ACHN (cell line): ENCODE data around the gene DNAAF6.
"Not testable (repeated sequence)": the region's sequence is repeated elsewhere in the genome, so short reads cannot be mapped to it uniquely, and the experiment has no call there.

Source experiments
- DNase-seq: peaks from one replicate; pipeline ENCODE4 v3.0.0-alpha.2; 2015
- in situ Hi-C: cut with HindIII; loops from 2 replicates; pipeline ENCODE4 v1.10.0; 2017; ENCODE audit warnings: low sequenced_read_pairs, low pct_ligation_motif_present, low pct_unique_long_range_greater_than_20kb

DNAAF6 gene

DNA sequence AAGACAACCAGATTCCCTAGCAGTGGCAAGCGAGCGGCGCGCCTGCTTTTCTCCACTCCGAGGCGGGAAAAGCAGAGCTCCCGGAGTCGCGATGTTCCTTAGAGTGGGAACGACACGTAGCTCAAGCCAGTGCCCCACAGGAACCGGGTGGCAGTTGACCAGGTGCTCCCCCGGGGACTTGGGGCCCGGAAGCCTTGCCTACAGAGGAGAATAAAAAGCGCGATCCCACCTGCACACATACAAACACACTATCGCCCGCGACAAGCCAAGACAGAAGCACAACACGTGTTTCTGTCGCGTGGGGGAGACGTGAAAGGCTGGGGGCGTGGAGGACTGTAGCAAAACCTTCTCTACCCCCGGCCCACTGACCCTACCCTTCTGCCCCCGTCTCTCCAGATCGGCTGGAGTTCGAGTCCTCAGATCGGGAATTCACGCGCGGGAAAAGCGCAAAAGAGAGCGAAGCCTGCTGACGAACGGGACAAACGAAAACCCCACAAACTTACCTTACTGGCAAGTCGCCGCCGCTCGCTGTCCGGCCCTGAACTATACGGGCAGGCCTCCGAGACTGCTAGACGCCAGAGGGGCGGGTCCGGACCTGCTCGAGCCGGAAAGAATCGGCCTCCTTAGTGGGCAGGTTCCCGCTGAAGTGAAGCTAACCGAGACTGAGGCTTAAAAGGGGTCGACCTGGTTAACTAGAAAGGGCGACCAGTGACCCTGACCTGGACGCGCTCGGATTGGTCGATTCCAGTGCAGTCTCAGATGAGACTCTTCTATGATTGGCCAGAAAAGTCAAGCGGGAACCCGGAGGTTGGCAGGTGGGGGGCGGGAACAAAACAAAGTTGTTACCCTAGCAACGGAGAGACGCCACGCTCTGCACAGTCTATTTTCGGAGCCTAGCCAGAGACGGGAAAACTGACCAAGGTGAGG, at the start of gene DNAAF6, which contains the start of gene NUP62CL:
Gene DNAAF6, plus strand, starts transcription at position 842 of the 927 bp plus-strand sequence. CDS start 6,265 bp downstream, outside the sequence.
Gene NUP62CL, minus strand, starts transcription at position 664 of the 927 bp plus-strand sequence. CDS start 31,287 bp downstream, outside the sequence.
- in situ Hi-C loops, result no loop called here
- DNase-seq, result peak; percentile 72

DNA sequence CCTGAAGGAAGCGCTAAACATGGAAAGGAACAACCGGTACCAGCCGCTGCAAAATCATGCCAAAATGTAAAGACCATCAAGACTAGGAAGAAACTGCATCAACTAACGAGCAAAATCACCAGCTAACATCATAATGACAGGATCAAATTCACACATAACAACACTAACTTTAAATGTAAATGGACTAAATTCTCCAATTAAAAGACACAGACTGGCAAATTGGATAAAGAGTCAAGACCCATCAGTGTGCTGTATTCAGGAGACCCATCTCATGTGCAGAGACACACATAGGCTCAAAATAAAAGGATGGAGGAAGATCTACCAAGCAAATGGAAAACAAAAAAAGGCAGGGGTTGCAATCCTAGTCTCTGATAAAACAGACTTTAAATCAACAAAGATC, 48.8 kb upstream of the DNAAF6 start:
- in situ Hi-C loops, result not testable (repeated sequence)

DNA sequence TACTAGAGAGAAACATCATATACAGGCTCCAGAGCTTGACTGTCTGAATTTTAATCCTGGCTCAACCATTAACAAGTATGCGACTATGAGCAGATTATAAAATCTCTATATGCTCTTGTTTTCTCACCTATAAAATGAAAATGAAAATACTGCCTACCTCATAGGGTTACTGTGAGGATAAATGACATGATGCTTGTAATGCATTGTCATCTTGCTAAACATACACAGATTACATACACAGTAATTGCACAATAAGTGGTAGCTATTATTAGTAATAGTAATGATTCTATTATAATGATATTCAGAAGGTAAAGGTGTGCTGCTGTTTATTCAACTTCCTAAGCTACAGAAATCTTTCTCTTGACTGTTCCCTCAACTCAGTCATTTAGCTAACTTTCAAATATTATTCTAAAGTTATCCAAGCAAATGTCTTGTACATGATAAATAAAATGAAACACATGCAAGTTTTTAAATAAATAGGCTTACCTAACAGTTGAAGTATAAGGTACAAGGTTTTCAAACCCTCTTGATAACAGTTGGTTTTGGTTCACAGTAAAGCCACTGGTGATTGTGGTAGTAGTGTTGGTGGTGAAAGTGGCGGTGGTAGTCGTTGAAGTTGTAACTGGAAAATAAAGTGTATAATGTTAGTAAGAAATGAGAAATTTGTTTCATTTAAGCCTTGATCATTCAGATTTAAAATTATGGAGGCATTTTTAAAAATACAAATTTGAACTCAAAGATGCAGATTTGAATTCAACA, 39.1 kb upstream of the DNAAF6 start:
- in situ Hi-C loops, result no loop called here
- no peak for DNase-seq

More for the DNA sequence above, 48.8 kb upstream of the DNAAF6 start:
- DNase-seq, result not testable (repeated sequence)

DNA sequence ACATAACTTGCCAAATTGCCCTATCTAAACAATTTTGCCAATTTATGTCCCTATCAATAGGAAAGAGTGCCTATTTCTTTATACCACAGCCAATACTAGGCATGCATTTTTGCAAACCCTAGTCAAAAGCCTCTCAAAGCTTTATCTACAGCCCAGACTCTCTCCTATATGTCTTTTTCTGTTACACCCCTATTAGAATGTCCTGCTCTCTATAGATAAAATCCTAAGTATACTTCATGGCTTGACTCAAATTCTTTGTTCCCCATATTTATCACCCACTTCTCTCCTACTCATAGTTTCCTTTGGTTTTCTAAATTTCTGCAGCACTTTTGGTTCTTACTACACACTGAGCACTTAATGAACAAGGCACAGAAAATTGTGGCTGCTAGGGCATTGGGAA, 38.2 kb upstream of the DNAAF6 start:
- in situ Hi-C loops, result no loop called here
- no peak for DNase-seq

DNA sequence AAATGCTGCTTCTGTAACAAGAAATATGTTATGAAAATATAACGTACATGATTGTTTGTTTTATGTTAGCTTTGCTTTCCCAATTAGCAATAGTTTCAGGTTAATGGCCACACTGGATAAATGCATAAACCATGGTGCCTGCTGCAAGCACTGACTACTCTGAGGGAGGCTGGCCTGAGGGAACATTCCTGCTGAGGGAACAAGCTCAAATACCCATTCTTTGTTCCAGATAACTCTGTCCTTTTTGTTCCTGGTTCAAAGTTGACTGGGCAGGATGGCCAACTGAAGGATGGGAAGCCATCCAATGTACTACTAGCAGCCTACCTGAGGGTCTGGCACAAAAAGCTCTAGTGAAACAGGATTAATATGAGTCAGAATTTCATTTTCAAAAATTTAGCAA, 37.7 kb upstream of the DNAAF6 start:
- in situ Hi-C loops, result no loop called here
- DNase-seq, result no peak

DNA sequence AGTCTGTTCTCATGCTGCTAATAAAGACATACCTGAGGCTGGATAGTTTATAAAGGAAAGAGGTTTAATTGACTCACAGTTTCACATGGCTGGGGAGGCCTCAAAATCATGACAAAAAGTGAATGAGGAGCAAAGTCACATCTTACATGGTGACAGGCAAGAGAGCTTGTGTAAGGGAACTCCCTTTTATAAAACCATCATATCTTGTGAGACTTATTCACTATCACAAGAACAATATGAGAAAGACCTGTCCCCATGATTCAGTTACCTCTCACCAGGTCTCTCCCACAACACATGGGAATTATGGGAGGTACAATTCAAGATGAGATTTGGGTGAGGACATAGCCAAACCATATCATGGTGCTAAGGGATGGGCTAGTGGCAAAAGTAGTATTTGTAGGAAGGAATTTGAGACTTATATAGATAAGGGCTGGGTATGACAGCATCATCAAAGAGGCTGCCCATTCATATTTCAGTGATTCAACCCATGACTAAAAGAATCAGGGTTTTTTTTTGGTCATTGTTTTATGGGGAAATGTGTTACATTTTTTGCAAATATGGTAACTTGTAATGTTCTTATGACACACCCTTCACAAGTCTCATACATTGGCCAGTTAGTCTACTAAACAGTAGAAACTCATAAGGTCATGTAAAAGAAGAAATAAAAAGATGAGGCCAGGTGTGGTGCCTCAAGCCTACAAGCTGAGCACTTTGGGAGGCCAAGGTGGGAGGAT, 34.9 kb upstream of the DNAAF6 start:
- DNase-seq, result no peak
- in situ Hi-C loops, result no loop called here

DNA sequence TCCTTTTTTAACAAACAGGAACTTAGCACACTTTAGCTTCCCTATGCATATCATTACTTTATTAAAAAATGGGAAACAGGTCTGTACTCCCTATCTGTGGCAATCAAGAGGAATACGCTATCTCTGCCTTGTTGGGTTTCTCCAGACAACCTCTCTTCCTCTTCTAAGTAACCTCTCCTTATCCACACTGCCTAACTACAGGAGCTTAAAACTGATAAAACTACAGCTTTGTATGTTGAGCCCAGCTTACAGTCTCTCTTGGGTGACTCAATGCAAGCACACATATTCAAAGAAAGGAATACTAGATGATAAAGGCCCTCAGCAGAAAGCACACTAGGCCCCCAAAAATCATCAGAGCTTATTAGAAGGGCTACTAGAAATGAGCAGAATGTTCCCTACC, 9.1 kb upstream of the DNAAF6 start:
- in situ Hi-C loops, result no loop called here
- DNase-seq, result no peak

DNA sequence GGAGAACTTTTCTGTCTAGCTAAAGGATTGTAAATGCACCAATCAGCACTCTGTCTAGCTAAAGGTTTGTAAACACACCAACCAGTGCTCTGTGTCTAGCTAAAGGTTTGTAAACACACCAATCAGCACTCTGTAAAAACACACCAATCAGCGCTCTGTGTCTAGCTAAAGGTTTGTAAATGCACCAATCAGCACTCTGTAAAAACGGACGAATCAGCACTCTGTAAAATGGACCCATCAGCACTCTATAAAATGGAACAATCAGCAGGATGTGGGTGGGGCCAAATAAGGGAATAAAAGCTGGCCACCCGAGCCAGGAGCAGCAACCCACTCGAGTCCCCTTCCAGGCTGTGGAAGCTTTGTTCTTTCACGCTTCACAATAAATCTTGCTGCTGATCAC, 8.3 kb upstream of the DNAAF6 start:
- in situ Hi-C loops, DNase-seq: not testable (repeated sequence)

DNA sequence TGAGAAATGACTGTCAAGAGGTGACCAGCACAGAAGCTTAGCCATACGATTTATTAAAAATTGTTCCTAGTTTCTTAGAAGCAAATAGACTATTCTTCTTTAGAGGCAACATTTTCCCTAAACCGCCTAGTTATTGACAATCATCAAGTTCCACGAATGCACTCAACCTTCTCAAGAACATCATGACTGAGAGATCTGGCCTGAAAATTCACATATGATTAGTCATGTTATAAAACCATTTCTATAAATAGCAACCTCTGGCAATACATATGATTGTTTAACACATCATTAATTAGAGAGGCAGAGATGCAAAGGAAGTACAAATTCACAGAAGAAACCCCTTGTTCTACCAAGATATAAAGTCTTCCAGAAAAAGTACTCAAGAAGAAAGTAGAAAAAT, 6.9 kb upstream of the DNAAF6 start:
- peak; percentile 2 for DNase-seq
- in situ Hi-C loops, result no loop called here

DNA sequence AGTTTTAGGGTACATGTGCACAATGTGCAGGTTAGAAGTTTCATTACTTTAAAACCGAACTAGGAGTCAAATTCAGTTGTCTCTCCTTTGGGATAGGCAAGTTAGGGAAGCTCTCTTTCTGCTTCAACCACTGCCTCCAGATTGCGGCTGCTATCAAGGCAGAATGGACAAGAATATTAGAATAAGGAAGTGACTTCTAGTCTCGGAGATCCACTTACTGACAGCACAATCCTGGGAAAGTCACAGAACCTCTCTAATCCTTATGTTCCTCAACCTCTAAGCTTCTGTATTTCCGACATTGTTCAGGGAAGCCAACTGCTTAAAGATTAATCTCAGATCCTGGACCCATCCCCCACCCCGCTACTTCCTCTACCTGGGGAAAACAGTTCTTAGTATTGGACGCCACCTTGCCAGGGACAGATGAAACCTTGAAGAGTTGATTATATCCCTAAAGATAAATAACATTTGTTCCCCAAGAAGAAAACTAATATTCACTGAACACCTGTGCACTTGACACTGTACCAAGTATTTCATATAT, 2.3 kb upstream of the DNAAF6 start:
- DNase-seq, result peak; percentile 24
- in situ Hi-C loops, result no loop called here

DNA sequence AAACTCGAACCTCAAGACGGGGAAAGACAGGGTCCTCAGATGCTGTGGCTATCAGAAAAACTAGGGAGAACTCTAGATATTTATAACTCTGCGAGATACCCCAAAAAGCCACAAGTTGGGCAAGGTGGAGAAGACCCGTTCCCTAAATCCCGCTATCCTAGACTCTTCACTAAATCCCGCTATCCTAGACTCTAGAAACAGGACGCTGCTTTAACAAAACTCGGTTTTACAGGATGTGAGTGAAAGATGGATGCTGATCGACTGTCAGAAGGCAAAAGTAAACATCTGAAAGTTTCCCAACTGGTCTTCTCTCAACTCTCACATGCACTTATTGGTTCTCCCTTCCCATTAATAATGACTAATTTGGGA, 270 bp downstream of the DNAAF6 start:
- in situ Hi-C loops, result no loop called here
- DNase-seq, result no peak

DNA sequence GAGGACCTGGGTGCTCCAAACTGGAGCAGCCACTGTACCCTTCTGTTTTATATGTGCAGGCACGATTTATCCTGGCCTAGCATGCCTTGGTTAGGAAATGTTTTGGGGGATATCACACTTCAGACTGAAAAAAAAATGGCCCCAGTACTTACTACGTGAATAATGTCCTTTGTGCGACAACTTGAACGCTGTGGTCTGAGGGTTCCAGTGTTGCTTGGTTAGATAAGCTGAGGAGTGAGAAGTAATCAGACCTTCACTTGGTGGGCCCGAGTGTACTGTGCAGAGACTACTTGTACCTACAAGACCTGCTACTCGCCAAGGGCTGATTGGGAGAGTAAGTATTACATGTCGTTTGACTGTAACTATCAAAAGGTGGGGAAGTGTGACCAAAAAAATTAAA, 678 bp downstream of the DNAAF6 start:
- in situ Hi-C loops, result no loop called here
- no peak for DNase-seq

DNA sequence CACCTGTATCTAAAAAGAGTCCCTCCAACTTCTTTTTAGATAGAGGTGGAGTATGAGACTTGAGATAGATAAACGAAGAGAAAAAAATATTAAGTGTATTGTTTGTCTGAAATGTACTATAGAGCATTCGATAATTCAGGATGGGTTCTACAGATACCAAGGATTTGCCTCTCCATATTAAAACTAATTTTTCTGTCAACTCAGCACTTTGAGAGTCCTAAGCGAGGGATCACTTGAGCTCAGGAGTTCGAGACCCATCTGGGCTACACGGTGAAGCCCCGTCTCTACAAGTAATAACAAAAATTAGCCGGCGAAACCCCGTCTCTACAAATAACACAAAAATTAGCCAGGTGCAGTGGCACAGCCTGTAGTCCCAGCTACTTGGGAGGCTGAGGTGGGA, 1.5 kb downstream of the DNAAF6 start:
- no peak for DNase-seq
- in situ Hi-C loops, result no loop called here

DNA sequence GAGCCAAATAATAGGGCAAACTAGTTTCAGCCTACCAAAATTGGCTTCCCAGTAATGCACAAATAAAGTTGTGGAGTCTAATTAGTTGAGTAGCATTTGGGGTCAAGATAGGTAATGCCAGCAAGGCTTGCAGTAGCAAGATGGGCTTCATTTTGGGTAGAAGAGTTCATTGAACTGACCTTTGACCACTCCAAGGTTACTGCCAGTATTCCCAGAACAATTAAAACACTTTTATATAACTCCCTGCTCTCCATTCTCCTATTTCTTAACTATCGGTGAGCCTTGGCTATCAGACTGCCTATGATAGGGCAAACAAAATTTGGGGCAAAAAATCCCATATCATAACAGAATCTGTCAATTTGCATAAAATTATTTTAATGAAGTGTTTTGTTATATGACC, 7.1 kb downstream of the DNAAF6 start:
- in situ Hi-C loops, result no loop called here
- no peak for DNase-seq

DNA sequence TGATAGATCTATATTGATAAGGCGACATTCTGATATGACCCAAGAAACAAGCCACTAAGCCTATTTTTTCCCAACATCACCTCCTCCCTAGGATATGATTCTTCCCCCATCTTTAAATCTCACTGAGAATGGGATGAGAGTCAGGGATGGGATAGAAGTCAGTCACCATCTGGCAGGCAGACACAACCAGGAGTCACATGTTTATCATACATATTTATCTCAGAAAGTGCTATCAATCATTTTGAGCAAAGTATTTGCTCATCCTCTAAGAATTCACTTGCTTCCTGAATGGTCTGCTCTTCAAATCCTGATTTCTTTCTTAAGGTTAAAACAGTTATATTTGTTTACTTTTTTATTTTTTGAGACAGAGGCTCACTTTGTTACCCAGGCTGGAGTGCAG, 20.3 kb downstream of the DNAAF6 start:
- DNase-seq, result no peak
- in situ Hi-C loops, result no loop called here

DNA sequence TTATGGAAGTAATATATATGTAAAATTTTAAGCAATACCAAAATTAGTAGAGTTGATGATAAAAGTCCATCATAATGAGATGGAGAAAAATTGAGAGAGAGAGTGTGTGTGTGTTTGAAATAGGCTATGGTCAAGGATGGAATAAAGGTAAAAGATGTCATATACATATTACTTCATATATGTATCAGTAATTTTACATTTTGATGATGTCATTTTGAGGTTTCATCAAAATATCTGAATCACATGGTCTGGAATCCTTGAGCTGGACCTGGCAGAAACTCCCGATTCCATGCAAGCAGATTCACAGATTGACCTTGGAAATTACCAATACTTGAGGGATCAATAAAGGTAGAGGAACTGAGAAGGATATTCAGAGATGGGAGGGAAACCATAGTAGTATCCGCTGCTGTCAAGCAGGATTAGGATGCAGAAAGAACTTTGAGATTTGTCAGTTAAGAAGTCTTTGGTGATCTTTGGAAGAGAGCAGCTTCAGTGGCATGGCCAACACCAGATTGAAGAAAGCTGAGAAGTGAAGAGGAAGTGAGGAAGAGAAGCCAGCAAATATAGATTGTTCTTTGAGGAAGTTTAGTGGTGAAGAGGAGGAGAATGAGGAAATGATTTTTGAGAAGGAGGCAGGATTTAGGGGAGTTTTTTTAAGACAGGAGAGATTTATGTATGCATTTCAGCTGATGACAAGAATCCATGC, 21.5 kb downstream of the DNAAF6 start:
- DNase-seq, result no peak
- in situ Hi-C loops, result no loop called here

DNA sequence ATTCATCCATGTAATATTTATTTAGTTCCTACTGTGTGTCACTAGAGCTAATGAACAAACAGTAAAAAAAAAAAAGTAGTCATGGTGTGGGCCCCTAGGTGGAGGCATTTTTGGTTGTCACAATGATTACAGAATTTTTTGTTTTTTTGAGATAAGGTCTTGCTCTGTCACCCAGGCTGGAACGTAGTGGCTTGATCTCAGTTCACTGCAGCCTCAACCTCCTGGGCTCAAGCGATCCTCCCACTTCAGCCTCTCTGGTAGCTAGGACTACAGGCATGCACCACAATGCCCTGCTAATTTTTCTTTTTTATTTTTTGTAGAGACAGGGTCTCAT, 22.0 kb downstream of the DNAAF6 start:
- in situ Hi-C loops, result no loop called here

DNA sequence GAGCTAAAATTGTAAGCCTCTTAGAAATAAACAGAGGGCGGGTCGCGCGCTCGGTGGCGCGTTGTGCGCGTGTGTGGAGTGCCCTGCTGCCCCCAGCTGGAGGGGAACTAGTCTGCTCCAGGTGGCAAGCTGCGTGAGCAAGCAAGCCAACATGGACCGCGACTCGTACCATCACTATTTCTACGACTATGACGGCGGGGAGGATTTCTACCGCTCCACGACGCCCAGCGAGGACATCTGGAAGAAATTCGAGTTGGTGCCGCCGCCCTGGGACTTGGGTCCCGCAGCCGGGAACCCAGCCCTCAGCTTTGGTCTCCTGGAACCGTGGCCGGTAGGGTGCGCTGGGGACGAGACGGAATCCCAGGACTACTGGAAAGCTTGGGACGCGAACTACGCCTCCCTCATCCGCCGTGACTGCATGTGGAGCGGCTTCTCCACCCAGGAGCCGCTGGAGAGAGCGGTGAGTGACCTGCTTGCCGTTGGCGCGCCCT, 66.1 kb downstream of the DNAAF6 start:
- in situ Hi-C loops, result no loop called here
- peak; percentile 26 for DNase-seq

More for the DNA sequence above, 22.0 kb downstream of the DNAAF6 start:
- DNase-seq, result no peak
